Measurements from ENCODE around the gene FAM131B. TPM values are rescaled to one million over a fixed set of nuclear protein-coding genes. Genes with fewer than 3 reads are reported as not detected.
A peak's percentile ranks its signal among the peaks of the same experiment; 100 is the strongest.

FAM131B gene
- polyA plus RNA-seq, 1 donor (not counting 4 experiments of a cell fraction or from before 2014, with no cell fraction given), result 0.21 TPM

GRCh38 chr7:143383642-143383957 lies 21.1 kb upstream of the FAM131B start:
- peaks cover 58% of the 10 kb centered on the region for H3K79me2 ChIP-seq (ENCODE audit: control insufficient read depth, insufficient read depth, low read length)
- no peaks in the 10 kb centered on the region for H3K9me3 ChIP-seq (ENCODE audit: control insufficient read depth, low read depth, low read length)
- H3K27ac ChIP-seq (ENCODE audit: control insufficient read depth, insufficient read depth, low read length), result peak overlapping the region; percentile 20
- H3K27me3 ChIP-seq (ENCODE audit: control insufficient read depth, extremely low read depth, insufficient read depth, low read length), result no peaks in the 10 kb centered on the region
- H3K36me3 ChIP-seq (ENCODE audit: control insufficient read depth in 2 of 2, extremely low read depth in 1 of 2, insufficient read depth in 2 of 2, low read length in 2 of 2), result peaks cover 28 to 38% of the 10 kb centered on the region in 2 experiments
- TF ChIP-seq EZH2 (IDR thresholded peaks at IDR 0.05; ENCODE audit: low read length) (no peak), CTCF (optimal IDR thresholded peaks at IDR 0.05 in 1 of 3, IDR thresholded peaks at IDR 0.05 in 1 of 3, conservative IDR thresholded peaks at IDR 0.05 in 1 of 3; ENCODE audit: extremely low read depth in 1 of 3, insufficient read depth in 2 of 3, low read length in 3 of 3) (no peak)
- DNase-seq (ENCODE audit: low read depth, low spot score) (no peak), FAIRE-seq (no peak)
- peak overlapping the region; percentile 34 to 92 (median 75) for H3K4me3 ChIP-seq (ENCODE audit: control insufficient read depth in 2 of 3, extremely low read depth in 1 of 3, insufficient read depth in 2 of 3, low read depth in 1 of 3, low read length in 3 of 3)
- dilution Hi-C loops (cut with MboI; ENCODE audit: extremely low pct_ligation_motif_present, low sequenced_read_pairs), result no loop called here
- peak overlapping the region; percentile 15 for H3K9ac ChIP-seq (ENCODE audit: control insufficient read depth, extremely low read depth, insufficient read depth, low read length)
- H3K9me1 ChIP-seq (ENCODE audit: control insufficient read depth, extremely low read depth, insufficient read depth, low read length), result peaks cover 6% of the 10 kb centered on the region
- peaks cover 44% of the 10 kb centered on the region for H3K4me1 ChIP-seq (ENCODE audit: control insufficient read depth, extremely low read depth, insufficient read depth, low read length)
- H2AFZ ChIP-seq (ENCODE audit: control insufficient read depth, low read length), result no peak overlapping the region
- peaks cover 30% of the 10 kb centered on the region for H4K20me1 ChIP-seq (ENCODE audit: control insufficient read depth, extremely low read depth, insufficient read depth, low read length)
- peak overlapping the region; percentile 50 for H3K4me2 ChIP-seq (ENCODE audit: control insufficient read depth, extremely low read depth, insufficient read depth, low read depth, low read length)

DNA sequence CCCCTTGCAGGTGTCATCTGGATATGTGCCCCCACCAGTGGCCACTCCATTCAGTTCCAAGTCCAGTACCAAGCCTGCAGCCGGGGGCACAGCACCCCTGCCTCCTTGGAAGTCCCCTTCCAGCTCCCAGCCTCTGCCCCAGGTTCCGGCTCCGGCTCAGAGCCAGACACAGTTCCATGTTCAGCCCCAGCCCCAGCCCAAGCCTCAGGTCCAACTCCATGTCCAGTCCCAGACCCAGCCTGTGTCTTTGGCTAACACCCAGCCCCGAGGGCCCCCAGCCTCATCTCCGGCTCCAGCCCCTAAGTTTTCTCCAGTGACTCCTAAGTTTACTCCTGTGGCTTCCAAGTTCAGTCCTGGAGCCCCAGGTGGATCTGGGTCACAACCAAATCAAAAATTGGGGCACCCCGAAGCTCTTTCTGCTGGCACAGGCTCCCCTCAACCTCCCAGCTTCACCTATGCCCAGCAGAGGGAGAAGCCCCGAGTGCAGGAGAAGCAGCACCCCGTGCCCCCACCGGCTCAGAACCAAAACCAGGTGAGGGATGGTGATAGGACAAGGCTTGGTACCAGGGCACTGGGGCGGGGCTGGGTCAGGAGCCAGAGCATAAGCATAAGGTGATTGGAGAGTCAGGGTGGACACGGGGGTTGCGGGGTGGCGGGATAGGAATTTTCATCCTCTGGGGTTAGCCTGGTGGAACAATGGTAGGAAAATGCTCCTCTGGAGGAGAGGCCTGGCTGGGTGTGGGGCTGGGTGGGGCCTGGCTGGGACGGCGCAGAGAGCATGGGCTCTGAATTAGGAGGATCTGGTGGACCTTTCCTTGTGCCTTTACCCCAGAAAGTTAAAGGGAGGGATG lies 20.5 kb upstream of the FAM131B start:
- H3K27ac ChIP-seq (ENCODE audit: control insufficient read depth, insufficient read depth, low read length), result peak overlapping the region; percentile 6
- no peak for TF ChIP-seq CTCF (optimal IDR thresholded peaks at IDR 0.05 in 1 of 3, IDR thresholded peaks at IDR 0.05 in 1 of 3, conservative IDR thresholded peaks at IDR 0.05 in 1 of 3; ENCODE audit: extremely low read depth in 1 of 3, insufficient read depth in 2 of 3, low read length in 3 of 3)
- TF ChIP-seq EZH2 (IDR thresholded peaks at IDR 0.05; ENCODE audit: low read length), result no peak
- H3K79me2 ChIP-seq (ENCODE audit: control insufficient read depth, insufficient read depth, low read length), result peaks cover 58% of the 10 kb centered on the region
- H2AFZ ChIP-seq (ENCODE audit: control insufficient read depth, low read length), result no peak overlapping the region
- H3K36me3 ChIP-seq (ENCODE audit: control insufficient read depth in 2 of 2, extremely low read depth in 1 of 2, insufficient read depth in 2 of 2, low read length in 2 of 2), result peaks cover 27 to 33% of the 10 kb centered on the region in 2 experiments
- peak overlapping the region; percentile 91 for H3K9ac ChIP-seq (ENCODE audit: control insufficient read depth, extremely low read depth, insufficient read depth, low read length)
- H3K27me3 ChIP-seq (ENCODE audit: control insufficient read depth, extremely low read depth, insufficient read depth, low read length), result no peaks in the 10 kb centered on the region
- peaks cover 6% of the 10 kb centered on the region for H3K9me1 ChIP-seq (ENCODE audit: control insufficient read depth, extremely low read depth, insufficient read depth, low read length)
- dilution Hi-C loops (cut with MboI; ENCODE audit: extremely low pct_ligation_motif_present, low sequenced_read_pairs), result no loop called here
- no peaks in the 10 kb centered on the region for H3K9me3 ChIP-seq (ENCODE audit: control insufficient read depth, low read depth, low read length)
- H3K4me2 ChIP-seq (ENCODE audit: control insufficient read depth, extremely low read depth, insufficient read depth, low read depth, low read length), result peak overlapping the region; percentile 50
- peak overlapping the region; percentile 75 to 92 (median 82) for H3K4me3 ChIP-seq (ENCODE audit: control insufficient read depth in 2 of 3, extremely low read depth in 1 of 3, insufficient read depth in 2 of 3, low read depth in 1 of 3, low read length in 3 of 3)
- peaks cover 44% of the 10 kb centered on the region for H3K4me1 ChIP-seq (ENCODE audit: control insufficient read depth, extremely low read depth, insufficient read depth, low read length)
- FAIRE-seq (no peak), DNase-seq (ENCODE audit: low read depth, low spot score) (no peak)
- peaks cover 30% of the 10 kb centered on the region for H4K20me1 ChIP-seq (ENCODE audit: control insufficient read depth, extremely low read depth, insufficient read depth, low read length)
